Left lung (tissue), 8 donors: ENCODE data around the gene ZDHHC21. TPM values are rescaled to one million over a fixed set of nuclear protein-coding genes. Genes with fewer than 3 reads are reported as not detected.

Experiments used
- polyA plus RNA-seq, 6 donors: library from polyadenylated mRNA; unstranded; fragments of 120-200 nt; gene quantifications; one replicate each; pipeline ENCODE4 v1.2.1, GENCODE V29; 2013; ENCODE audit not compliant: insufficient read length in 6 of 6
- total RNA-seq, 2 donors: library from RNA; stranded (reverse); fragmentation: NEBNext Ultra II Directional; extraction: Animal tissue kit (Norgen Biotek cat#: 25700); gene quantifications; one replicate each; pipeline ENCODE4 v1.2.1, GENCODE V29; 2021
- donor health status: DM: no; HTN: yes; CAD: no.
- donor health status: DM: no; HTN: no; CAD: no.

ZDHHC21 gene
- total and polyA plus RNA-seq, 8 donors: 19.4 to 27.7 (median 24.9) TPM

Other genes starting within 250 kb of the ZDHHC21 start
- gene CER1, start 29.3 kb upstream of the ZDHHC21 start, total RNA-seq: not detected
- gene CER1, start 29.3 kb upstream of the ZDHHC21 start, polyA plus RNA-seq: under 1 TPM; 0.22 to 0.65 (median 0.37) TPM
- 1 to 10 TPM; 2.4 to 4.5 TPM for gene FREM1, start 217.0 kb upstream of the ZDHHC21 start, total RNA-seq
- 100 to 1,000 TPM in 1 of 6 donors, 10 to 100 TPM in 5; 41.9 to 104 (median 89.1) TPM for gene FREM1, start 217.0 kb upstream of the ZDHHC21 start, polyA plus RNA-seq